ENCODE results near the gene SLAMF6.

The SLAMF6 gene

DNA sequence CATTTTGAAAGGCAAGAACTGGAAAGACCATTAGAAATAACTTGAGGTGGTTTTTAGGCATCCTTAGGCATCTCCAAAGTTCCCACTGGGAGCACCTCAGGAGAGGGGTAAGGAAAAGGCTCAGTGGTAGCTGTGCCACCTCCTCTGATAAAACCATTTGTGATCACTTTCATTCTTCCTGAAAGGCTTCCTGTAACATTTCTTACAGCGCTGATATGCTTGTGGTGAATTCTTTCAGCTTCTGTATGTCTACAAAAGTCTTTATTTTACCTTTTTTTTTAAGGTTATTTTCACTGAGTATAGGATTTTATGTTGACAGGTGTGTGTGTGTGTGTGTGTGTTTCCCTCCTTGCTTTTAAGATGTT, 67.9 kb downstream of the SLAMF6 start:
- TF ChIP-seq, protein P1, sequence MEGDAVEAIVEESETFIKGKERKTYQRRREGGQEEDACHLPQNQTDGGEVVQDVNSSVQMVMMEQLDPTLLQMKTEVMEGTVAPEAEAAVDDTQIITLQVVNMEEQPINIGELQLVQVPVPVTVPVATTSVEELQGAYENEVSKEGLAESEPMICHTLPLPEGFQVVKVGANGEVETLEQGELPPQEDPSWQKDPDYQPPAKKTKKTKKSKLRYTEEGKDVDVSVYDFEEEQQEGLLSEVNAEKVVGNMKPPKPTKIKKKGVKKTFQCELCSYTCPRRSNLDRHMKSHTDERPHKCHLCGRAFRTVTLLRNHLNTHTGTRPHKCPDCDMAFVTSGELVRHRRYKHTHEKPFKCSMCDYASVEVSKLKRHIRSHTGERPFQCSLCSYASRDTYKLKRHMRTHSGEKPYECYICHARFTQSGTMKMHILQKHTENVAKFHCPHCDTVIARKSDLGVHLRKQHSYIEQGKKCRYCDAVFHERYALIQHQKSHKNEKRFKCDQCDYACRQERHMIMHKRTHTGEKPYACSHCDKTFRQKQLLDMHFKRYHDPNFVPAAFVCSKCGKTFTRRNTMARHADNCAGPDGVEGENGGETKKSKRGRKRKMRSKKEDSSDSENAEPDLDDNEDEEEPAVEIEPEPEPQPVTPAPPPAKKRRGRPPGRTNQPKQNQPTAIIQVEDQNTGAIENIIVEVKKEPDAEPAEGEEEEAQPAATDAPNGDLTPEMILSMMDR (IDR thresholded peaks at IDR 0.05): no peak
- no peak for TF ChIP-seq ZFX (IDR thresholded peaks at IDR 0.05; ENCODE audit: borderline replicate concordance)

DNA sequence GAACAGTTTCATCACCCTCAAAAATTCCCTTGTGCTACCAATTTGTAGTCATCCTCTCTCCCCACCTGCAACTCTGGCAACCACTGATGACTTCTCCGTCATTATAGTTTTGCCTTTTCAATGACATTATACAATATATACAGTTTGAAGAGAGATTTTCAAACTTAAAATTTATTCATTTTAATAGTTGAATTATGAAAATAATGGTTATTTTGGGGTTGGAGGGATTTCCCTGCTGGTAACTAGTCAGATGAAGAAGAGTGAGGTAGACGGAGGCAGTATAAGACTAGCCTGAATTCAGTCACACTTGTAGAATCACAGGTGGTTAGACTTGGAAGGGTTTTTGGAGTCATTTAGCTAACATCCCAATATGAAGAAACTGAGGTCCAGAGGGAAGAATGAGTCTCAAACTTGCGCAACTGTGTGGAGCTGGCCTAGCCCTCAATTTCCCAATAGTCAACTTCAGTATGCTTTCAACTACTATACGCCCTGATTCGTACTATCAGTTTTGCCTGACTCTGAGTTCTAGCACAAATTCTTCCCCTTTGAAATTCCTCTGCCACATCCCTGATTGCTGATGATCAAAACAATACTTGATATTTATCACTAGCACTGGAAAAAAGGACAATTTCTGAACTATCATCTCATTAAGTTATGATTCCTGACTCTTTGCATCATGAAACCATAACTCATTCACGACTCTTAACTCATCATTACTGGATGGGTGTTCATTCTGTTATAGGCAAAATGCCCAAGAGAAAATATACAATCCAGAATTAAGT, 68.5 kb downstream of the SLAMF6 start:
- TF ChIP-seq ZFX (IDR thresholded peaks at IDR 0.05; ENCODE audit: borderline replicate concordance): no peak
- TF ChIP-seq, protein P1 (IDR thresholded peaks at IDR 0.05): no peak
- no peak overlapping the region for H3K27ac ChIP-seq

More for the DNA sequence above, 67.9 kb downstream of the SLAMF6 start:
- H3K27ac ChIP-seq: no peak overlapping the region

DNA sequence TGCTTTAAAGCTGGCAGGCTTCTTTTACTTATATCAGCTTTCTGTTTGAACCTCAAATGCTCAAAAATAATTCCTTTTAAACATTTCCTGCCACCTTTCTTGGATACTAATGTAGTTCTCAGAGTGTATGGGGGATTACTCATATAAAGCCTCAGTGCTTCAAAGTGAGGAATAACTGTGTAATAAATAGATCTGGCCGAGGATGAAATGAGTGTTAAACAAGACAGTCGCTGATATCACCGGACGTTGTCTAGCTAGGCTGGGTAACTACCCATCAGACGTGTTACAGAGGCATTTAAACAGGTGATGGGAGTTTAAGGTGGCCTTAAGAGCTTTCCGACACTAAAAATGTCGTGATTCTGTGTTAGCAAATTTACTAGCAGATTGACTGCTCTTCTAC, 69.6 kb downstream of the SLAMF6 start:
- no peak overlapping the region for H3K27ac ChIP-seq
- no peak for TF ChIP-seq ZFX (IDR thresholded peaks at IDR 0.05; ENCODE audit: borderline replicate concordance)
- TF ChIP-seq, protein P1 (IDR thresholded peaks at IDR 0.05): no peak

DNA sequence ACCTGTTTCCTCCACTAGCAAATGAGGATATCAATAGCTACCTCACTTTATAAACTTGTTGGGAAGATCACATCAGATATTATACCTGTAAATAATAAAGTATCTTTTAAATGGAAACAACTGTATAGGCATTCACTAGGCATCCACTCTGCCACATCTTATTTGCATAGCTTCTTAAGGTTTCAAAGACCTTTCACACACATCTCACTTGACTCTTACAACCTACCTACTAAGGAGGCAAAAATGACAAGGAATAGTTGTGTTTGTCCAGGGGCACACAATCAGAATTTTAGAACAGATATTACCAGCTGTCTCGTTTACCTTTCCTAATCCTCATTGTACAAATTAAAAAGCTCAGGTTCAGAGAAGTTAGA, 71.2 kb downstream of the SLAMF6 start:
- no peak overlapping the region for H3K27ac ChIP-seq
- TF ChIP-seq ZFX (IDR thresholded peaks at IDR 0.05; ENCODE audit: borderline replicate concordance): no peak
- TF ChIP-seq, protein P1 (IDR thresholded peaks at IDR 0.05): no peak

DNA sequence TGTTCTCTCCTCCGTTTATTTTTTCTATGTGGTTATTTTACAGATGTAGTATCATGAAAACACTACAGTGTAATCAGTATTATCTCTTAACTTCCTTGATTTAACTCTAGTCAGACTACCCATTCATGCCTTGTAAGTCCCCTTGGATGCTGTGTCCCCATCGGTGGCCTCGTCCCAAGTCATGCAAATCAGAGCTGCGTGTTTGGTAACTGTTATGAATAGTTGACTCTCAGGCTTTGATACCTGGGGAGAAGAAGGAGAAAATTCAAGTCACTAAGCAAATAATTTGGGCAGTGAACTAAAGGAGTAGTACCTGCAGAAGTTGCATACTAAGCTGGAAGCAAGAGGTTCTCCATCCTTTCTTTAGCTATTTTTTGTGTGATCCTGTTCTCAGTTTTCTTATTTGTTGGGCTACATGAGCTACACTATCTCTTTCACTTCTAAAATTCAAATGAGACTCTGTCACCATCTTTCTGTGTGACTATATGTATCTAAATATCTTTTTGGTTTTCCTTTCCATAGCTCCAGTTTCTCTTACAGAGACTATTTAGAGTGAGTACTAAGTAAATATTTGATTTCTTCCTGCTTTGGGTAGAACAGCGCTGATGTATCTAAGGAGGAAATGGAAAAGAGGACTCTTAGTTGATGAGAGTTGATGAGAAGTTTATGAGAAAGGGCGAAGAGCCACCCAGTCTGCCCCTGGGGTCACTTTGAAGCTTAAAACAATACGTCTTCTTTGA, 71.8 kb downstream of the SLAMF6 start:
- TF ChIP-seq, protein P1 (IDR thresholded peaks at IDR 0.05): no peak
- no peak for TF ChIP-seq ZFX (IDR thresholded peaks at IDR 0.05; ENCODE audit: borderline replicate concordance)

DNA sequence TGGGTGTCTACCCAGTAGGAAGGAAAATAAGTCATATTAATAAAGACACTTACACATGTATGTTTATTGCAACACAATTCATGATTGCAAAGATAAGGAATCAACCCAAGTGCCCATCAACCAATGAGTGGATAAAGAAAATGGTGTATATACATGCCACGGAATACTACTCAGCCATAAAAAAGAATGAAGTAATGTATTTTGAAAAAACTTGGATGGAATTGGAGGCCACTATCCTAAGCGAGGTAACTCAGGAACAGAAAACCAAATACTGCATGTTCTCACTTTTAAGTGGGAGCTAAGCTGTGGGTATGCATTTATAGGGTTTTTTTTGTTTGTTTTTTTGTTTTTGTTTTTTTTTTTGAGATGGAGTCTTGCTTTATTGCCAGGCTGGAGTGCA, 73.6 kb downstream of the SLAMF6 start:
- no peak for TF ChIP-seq ZFX (IDR thresholded peaks at IDR 0.05; ENCODE audit: borderline replicate concordance)
- TF ChIP-seq, protein P1 (IDR thresholded peaks at IDR 0.05): no peak
- H3K27ac ChIP-seq: no peak overlapping the region

More for the DNA sequence above, 71.8 kb downstream of the SLAMF6 start:
- no peak overlapping the region for H3K27ac ChIP-seq

Measured in 22Rv1 (cell line).